Breast epithelium (tissue), 4 donors: ENCODE results near the gene RMDN3. TPM values are rescaled to one million over a fixed set of nuclear protein-coding genes. Genes with fewer than 3 reads are reported as not detected.

Experiments
- DNase-seq, 2 donors: peaks; one replicate each; pipeline ENCODE4 v3.0.0-alpha.2; 2019; ENCODE audit warnings: low spot score in 2 of 2
- H3K27ac ChIP-seq, 2 donors: fragments of 200-600 bp; sonication (generic) in 1 of 2; one replicate each; pipeline ENCODE4 v1.5.1; 2016 to 2019; ENCODE audit warnings: mild to moderate bottlenecking in 1 of 2
- H3K27me3 ChIP-seq, 2 donors: fragments of 200-600 bp; sonication (generic) in 1 of 2; one replicate each; pipeline versions ENCODE4 v1.5.1 to v1.6.0; 2017 to 2019; ENCODE audit warnings: control low read depth in 1 of 2, mild to moderate bottlenecking in 1 of 2
- H3K36me3 ChIP-seq: fragments of 200-600 bp; one replicate; pipeline ENCODE4 v1.5.1; 2019
- H3K4me1 ChIP-seq, 2 donors: fragments of 200-600 bp; sonication (generic); one replicate each; pipeline ENCODE4 v1.5.1; 2016 to 2019; ENCODE audit warnings: control low read depth in 1 of 2
- H3K4me3 ChIP-seq, 3 donors: fragments of 200-600 bp; sonication (generic); 1 replicate in 2 of 3; 2 replicates in 1 of 3; pipeline ENCODE4 v1.5.1; 2016 to 2019; ENCODE audit warnings: mild to moderate bottlenecking in 3 of 3, moderate library complexity in 2 of 3
- H3K9me3 ChIP-seq, 2 donors: fragments of 200-600 bp; sonication (generic) in 1 of 2; one replicate each; pipeline ENCODE4 v1.5.1; 2016 to 2019; ENCODE audit warnings: control low read depth in 1 of 2
- POLR2A ChIP-seq: fragments of 450-650 bp; IDR thresholded peaks from one replicate; pipeline ENCODE4 v1.6.1; 2016; ENCODE audit warnings: antibody characterized with exemption, mild to moderate bottlenecking, moderate library complexity
- POLR2AphosphoS5 ChIP-seq, 3 donors: sonication (generic); formaldehyde crosslinking; IDR thresholded peaks; one replicate each; pipeline ENCODE4 v1.6.1; 2017; ENCODE audit warnings: antibody characterized with exemption in 3 of 3
- intact Hi-C: fragments of 100-400 bp; cut with DNase I; formaldehyde crosslinking; loops from one replicate; pipeline ENCODE4 v1.15.1; 2023; ENCODE audit warnings: low total_unique reads
- total RNA-seq, 3 donors: library from RNA; depleted of rRNA; stranded (reverse); fragments of >200 nt; gene quantifications; one replicate each; pipeline ENCODE4 v1.1.0, GENCODE V29; 2016
- TF ChIP-seq, protein P1 (sequence below), 3 donors: fragments of 450-650 bp; IDR thresholded peaks; one replicate each; pipeline ENCODE4 v1.5.1; 2016 to 2017; ENCODE audit warnings: antibody characterized with exemption in 3 of 3, mild to moderate bottlenecking in 3 of 3, moderate library complexity in 3 of 3

Gene RMDN3
- total RNA-seq, 3 donors from 2014 or later, result 31.5 to 35.4 (median 34.4) TPM

DNA sequence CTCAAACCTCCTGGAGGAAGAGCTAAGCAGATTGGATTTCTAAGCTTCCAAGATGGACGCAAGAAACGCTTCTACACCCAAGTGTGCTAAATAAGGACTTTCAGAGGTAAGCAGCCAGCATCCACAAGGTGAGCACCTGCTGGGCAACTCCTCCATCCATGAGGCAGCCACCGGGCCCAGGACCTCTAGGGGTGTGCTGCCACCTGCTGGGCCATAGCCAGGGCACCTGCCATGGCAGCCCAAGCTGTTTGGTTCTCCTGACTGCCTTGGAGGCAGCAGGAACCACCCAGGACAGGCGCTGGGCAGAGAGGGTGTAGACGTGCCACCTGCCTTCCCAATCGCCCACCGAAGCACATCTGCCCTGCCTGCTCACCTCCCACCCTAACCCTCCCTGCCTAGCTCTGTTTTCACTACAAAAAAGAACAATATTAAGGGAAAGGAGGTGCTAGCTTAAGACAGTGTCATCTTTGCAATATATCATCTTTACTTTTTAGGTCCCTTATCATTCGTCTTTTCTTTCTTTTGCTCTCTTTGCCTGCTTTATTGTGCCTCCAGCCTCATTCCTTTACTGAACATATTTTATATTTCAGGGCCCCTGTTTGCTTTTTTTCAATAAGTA lies 27.7 kb upstream of the RMDN3 start:
- Histone ChIP-seq H3K9me3 (no peaks in the 10 kb centered on the region), H3K36me3 (no peaks in the 10 kb centered on the region), H3K27me3 (no peaks in the 10 kb centered on the region), H3K4me3 (no peak overlapping the region), H3K27ac (peak overlapping the region in 1 of 2 donors; percentile 43), H3K4me1 (peaks cover 4 to 17% of the 10 kb centered on the region in 2 donors)
- DNase-seq, result peak; percentile 48 to 84
- intact Hi-C loops, result loop anchor here (5.0 kb wide), 1 partner anchor 500 kb away; the partner anchor contains the start of gene ANKRD63
- TF ChIP-seq POLR2A, result no peak
- TF ChIP-seq, protein P1, sequence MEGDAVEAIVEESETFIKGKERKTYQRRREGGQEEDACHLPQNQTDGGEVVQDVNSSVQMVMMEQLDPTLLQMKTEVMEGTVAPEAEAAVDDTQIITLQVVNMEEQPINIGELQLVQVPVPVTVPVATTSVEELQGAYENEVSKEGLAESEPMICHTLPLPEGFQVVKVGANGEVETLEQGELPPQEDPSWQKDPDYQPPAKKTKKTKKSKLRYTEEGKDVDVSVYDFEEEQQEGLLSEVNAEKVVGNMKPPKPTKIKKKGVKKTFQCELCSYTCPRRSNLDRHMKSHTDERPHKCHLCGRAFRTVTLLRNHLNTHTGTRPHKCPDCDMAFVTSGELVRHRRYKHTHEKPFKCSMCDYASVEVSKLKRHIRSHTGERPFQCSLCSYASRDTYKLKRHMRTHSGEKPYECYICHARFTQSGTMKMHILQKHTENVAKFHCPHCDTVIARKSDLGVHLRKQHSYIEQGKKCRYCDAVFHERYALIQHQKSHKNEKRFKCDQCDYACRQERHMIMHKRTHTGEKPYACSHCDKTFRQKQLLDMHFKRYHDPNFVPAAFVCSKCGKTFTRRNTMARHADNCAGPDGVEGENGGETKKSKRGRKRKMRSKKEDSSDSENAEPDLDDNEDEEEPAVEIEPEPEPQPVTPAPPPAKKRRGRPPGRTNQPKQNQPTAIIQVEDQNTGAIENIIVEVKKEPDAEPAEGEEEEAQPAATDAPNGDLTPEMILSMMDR (IDR thresholded peaks at IDR 0.05), result peak in 2 of 3 donors; percentile 43 to 64
- TF ChIP-seq POLR2AphosphoS5 (IDR thresholded peaks at IDR 0.05), result no peak

DNA sequence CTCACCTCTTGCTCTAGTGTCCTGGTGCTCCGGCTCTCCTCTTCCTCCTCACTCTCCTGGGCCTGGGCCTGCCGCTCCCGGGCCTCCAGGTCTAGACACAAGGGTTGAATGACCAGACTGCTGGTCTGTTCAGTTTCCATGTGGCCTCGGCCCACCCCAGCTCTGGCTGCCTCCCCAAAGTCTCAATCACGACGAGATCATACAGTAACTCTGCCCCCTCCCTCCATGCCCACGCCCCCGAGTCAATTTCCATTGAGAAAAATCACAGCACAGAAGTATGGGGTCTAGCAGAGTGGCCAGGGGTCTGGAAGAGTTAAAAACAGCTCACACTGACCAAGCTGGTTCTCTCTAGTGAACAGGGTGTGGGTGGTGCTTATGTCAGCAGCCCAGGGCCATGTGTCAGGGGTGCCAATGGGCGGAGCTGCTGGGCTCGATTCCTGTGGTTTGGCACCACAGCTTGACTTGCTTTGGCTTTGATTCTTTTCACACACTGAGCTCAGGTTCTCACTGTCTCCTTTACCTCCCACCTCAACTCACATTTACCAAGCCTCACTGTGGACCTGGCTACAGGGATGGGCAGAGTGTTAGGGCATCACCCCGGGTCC lies 21.6 kb upstream of the RMDN3 start:
- intact Hi-C loops, result no loop called here
- peak overlapping the region; percentile 89 to 90 for H3K27ac ChIP-seq
- H3K27me3 ChIP-seq, result no peaks in the 10 kb centered on the region
- H3K9me3 ChIP-seq, result no peaks in the 10 kb centered on the region
- peaks cover 8 to 9% of the 10 kb centered on the region in 2 donors for H3K4me1 ChIP-seq
- no peaks in the 10 kb centered on the region for H3K36me3 ChIP-seq
- DNase-seq, result peak; percentile 86 to 93
- peak overlapping the region in 2 of 3 donors; percentile 40 to 48 for H3K4me3 ChIP-seq
- TF ChIP-seq POLR2AphosphoS5 (IDR thresholded peaks at IDR 0.05), result peak in 2 of 3 donors; percentile 23 to 65
- no peak for TF ChIP-seq POLR2A

DNA sequence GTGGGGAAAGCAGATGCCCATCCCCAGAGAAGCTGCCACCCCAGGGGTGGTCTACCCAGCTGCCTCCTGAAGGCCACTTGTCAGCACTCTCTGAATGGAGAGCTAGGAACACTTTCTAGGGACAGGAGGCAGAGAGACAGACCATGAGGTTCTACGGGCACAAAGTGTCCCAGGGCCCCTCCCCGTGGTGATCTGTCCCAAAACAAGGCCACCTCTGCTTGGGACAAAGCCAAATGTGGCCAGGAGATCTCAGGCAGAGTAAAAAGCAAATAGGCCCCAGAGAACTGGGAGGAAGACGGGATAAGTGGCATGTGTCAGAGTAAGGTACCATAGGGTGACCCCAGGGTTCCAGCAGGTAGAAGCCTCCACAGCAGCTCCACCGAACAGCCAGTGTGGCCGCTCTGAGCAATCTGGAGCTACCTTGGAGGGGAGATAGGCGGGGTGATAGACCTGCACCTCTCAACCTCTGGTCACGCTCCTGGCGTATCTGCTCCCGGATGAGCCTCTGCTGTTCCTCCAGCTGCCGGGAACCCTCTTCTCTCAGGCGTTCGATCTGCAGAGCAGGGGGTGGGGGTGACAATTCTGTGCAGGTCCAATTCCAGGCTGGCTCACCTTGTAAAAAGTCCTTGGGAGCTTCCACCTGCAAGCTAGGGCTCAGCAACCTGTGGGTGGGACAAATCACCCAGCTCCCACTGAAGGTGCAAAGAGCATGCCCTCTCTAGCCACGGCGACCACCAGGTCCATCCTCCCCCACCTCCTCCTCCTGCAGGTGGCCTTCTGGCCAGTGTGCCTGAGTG lies 20.9 kb upstream of the RMDN3 start:
- intact Hi-C loops, result no loop called here
- DNase-seq, result no peak
- Histone ChIP-seq H3K27me3 (no peaks in the 10 kb centered on the region), H3K4me3 (peak overlapping the region in 2 of 3 donors; percentile 40 to 48), H3K27ac (peak overlapping the region; percentile 89 to 90), H3K9me3 (no peaks in the 10 kb centered on the region), H3K36me3 (no peaks in the 10 kb centered on the region), H3K4me1 (peaks cover 8 to 9% of the 10 kb centered on the region in 2 donors)
- TF ChIP-seq POLR2A (no peak), POLR2AphosphoS5 (IDR thresholded peaks at IDR 0.05) (no peak)
- TF ChIP-seq, protein P1 (IDR thresholded peaks at IDR 0.05), result no peak

DNA sequence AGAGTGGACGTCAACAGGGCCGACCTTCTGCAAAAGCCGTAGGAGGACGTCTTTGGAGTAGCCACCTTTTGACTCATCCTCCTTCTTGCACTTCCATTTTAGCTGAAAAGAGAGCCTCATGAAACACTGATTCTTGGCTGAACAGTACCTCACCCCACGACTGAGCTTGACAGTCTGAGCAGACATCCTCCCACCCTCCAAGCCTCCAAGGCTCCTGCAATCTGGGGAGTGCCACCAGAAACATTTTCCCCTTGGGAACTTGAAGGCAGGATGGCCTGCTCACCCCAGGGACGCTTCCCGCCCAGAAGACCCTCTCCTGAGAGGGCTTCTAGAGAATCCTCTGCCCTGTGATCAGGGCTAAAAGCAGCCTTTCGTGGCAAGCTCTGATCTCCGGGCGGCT lies 20.0 kb upstream of the RMDN3 start:
- TF ChIP-seq POLR2AphosphoS5 (IDR thresholded peaks at IDR 0.05) (no peak), POLR2A (no peak)
- TF ChIP-seq, protein P1 (IDR thresholded peaks at IDR 0.05), result no peak
- Histone ChIP-seq H3K4me3 (no peak overlapping the region), H3K27me3 (no peaks in the 10 kb centered on the region), H3K9me3 (no peaks in the 10 kb centered on the region), H3K4me1 (peaks cover 9 to 12% of the 10 kb centered on the region in 2 donors), H3K27ac (peak overlapping the region in 1 of 2 donors; percentile 89), H3K36me3 (no peaks in the 10 kb centered on the region)
- intact Hi-C loops, result no loop called here
- DNase-seq, result no peak

DNA sequence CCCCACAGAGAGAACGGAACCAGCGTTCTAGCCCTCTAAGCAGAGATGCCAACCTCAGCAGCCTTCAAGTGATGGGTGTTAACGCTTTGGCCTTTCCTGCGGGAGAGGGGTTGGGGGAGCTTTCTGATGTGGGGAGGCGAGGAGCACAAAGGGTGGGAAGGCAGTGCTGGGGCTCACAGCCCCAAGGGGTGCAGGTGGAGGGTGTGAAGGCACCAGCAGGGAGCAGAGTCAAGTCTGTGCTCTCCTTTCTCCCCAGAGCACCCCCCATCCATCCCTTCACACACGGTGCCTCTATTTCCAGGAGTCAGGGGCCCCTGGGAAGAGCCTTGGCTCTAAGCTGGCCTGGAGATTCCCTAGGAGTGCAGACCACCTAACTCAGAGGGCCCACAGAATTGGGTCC lies 18.8 kb upstream of the RMDN3 start:
- Histone ChIP-seq H3K36me3 (no peaks in the 10 kb centered on the region), H3K9me3 (no peaks in the 10 kb centered on the region), H3K27me3 (no peaks in the 10 kb centered on the region), H3K4me1 (peaks cover 9 to 12% of the 10 kb centered on the region in 2 donors), H3K4me3 (no peak overlapping the region), H3K27ac (no peak overlapping the region)
- TF ChIP-seq, protein P1 (IDR thresholded peaks at IDR 0.05), result no peak
- TF ChIP-seq POLR2A, result no peak
- no peak for TF ChIP-seq POLR2AphosphoS5 (IDR thresholded peaks at IDR 0.05)
- intact Hi-C loops, result no loop called here
- DNase-seq, result no peak
